ENCODE measurements around the gene MYCN.

MYCN gene

DNA sequence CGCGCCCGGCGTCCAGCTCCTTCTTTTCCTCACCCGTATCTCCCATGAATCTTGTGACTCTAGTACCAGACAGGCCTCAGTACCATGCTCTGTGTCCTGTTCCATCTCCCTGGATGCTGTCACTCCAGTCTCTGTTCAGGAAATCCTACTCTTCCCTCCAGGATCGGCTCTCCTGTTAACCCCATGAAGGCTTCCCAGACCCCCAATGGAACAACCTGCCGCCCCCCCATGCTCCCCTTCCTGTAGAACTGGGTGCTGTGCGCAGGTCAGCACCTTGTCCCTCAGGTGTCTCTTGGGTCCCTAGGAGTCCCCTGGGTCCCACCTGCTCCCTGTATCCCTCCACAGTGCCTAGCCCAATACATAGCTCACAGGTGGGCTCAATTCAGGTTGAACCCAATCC, 41.3 kb downstream of the MYCN start:
- TF ChIP-seq FOXK2 (IDR thresholded peaks at IDR 0.05) (no peak), ZNF384 (IDR thresholded peaks at IDR 0.05) (no peak), FOXA1 (IDR thresholded peaks at IDR 0.05) (no peak), LEF1 (IDR thresholded peaks at IDR 0.05; ENCODE audit: borderline replicate concordance) (no peak), FOXM1 (IDR thresholded peaks at IDR 0.05; ENCODE audit: borderline replicate concordance) (no peak), NFRKB (IDR thresholded peaks at IDR 0.05) (no peak), SUZ12 (IDR thresholded peaks at IDR 0.05) (no peak), SP1 (IDR thresholded peaks at IDR 0.05) (no peak), L3MBTL2 (conservative IDR thresholded peaks at IDR 0.05) (no peak), ELF4 (IDR thresholded peaks at IDR 0.05) (no peak), ARNT (IDR thresholded peaks at IDR 0.05) (no peak), HDGF (IDR thresholded peaks at IDR 0.05; ENCODE audit: borderline replicate concordance) (no peak), BHLHE40 (IDR thresholded peaks at IDR 0.05; ENCODE audit: borderline replicate concordance) (no peak), CTBP1 (IDR thresholded peaks at IDR 0.05; ENCODE audit: borderline replicate concordance) (no peak), TARDBP (IDR thresholded peaks at IDR 0.05) (no peak)
- TF ChIP-seq, protein P1, sequence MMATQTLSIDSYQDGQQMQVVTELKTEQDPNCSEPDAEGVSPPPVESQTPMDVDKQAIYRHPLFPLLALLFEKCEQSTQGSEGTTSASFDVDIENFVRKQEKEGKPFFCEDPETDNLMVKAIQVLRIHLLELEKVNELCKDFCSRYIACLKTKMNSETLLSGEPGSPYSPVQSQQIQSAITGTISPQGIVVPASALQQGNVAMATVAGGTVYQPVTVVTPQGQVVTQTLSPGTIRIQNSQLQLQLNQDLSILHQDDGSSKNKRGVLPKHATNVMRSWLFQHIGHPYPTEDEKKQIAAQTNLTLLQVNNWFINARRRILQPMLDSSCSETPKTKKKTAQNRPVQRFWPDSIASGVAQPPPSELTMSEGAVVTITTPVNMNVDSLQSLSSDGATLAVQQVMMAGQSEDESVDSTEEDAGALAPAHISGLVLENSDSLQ (IDR thresholded peaks at IDR 0.05), result no peak
- no peak for DNase-seq (ENCODE audit: extremely low spot score)
- ChIA-PET CTCF (interaction anchor here (0.6 kb wide), 1 partner anchor 491 kb away, joined by 3 read pairs; no protein-coding TSS in a partner anchor), POLR2A (no interaction called here)

DNA sequence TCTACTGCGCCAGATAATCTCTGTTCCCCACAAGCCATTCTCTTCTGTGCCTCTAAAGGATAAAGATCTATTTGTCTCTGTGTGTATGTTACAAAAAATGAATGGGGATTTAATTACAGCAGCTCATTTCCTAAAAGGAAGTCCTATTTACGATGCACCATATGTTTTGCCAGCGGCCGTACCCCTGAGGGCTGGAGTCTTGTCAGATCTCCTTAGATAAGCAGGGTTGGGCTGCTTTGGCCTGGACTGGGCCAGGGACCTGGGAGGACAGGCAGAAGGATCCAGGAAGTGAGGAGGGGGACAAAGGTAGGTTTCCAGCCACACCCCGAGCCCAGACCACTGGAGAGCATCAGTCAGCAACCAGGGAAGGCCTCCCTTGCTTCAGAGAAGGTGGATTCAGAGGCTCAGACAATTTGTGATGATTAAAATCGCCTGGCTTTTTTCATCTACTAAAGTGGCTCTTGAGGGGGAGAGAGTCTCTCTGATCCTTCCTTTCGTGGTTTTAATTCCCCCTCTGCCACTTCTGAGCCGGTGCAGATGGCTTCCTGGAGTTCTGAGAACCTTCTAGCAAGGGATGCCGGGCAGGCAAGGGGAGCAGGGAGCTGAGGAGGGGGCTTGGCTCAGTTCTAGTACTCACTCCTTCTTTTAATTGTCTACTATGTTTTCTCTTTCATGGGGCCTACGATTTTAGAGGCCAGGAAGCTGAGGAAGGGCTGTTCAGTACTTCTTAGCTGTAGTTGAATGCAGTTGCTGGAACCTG, 42.1 kb downstream of the MYCN start:
- CTCF ChIA-PET, result interaction anchor here (0.6 kb wide), 1 partner anchor 490 kb away, joined by 3 read pairs; no protein-coding TSS in a partner anchor
- POLR2A ChIA-PET, result no interaction called here
- no peak for DNase-seq (ENCODE audit: extremely low spot score)
- TF ChIP-seq SUZ12 (IDR thresholded peaks at IDR 0.05) (no peak), HDGF (IDR thresholded peaks at IDR 0.05; ENCODE audit: borderline replicate concordance) (no peak), L3MBTL2 (conservative IDR thresholded peaks at IDR 0.05) (no peak), ELF4 (IDR thresholded peaks at IDR 0.05) (no peak), CTBP1 (IDR thresholded peaks at IDR 0.05; ENCODE audit: borderline replicate concordance) (no peak)

DNA sequence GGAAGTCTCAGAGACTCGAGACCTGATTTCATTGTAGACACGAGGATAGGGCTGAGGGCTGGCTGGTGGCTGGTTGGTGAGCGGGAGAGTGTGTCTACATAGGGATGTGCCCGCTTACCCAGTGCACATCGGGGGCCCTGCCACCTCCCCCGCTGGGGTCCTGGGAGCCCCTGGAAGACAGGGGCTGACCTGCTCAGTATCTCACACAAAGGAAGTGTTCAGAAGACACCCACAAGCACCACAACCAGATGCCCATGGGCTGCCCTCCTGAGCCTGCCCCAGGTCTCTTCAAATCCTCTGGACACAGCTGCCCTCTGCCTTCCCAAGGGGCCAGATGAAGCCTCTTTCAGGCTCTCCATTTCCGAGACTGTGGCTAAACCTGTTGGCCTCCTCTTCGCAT, 43.1 kb downstream of the MYCN start:
- TF ChIP-seq SUZ12 (IDR thresholded peaks at IDR 0.05) (no peak), BHLHE40 (IDR thresholded peaks at IDR 0.05; ENCODE audit: borderline replicate concordance) (no peak), ELF4 (IDR thresholded peaks at IDR 0.05) (no peak), FOXK2 (IDR thresholded peaks at IDR 0.05) (no peak), FOXM1 (IDR thresholded peaks at IDR 0.05; ENCODE audit: borderline replicate concordance) (no peak), LEF1 (IDR thresholded peaks at IDR 0.05; ENCODE audit: borderline replicate concordance) (no peak), TARDBP (IDR thresholded peaks at IDR 0.05) (no peak), CTBP1 (IDR thresholded peaks at IDR 0.05; ENCODE audit: borderline replicate concordance) (no peak), ZNF384 (IDR thresholded peaks at IDR 0.05) (no peak), L3MBTL2 (conservative IDR thresholded peaks at IDR 0.05) (no peak), NFRKB (IDR thresholded peaks at IDR 0.05) (no peak), ARNT (IDR thresholded peaks at IDR 0.05) (no peak), HDGF (IDR thresholded peaks at IDR 0.05; ENCODE audit: borderline replicate concordance) (no peak)
- TF ChIP-seq, protein P1 (IDR thresholded peaks at IDR 0.05), result no peak
- no peak for DNase-seq (ENCODE audit: extremely low spot score)
- POLR2A ChIA-PET, result no interaction called here
- CTCF ChIA-PET, result no interaction called here

DNA sequence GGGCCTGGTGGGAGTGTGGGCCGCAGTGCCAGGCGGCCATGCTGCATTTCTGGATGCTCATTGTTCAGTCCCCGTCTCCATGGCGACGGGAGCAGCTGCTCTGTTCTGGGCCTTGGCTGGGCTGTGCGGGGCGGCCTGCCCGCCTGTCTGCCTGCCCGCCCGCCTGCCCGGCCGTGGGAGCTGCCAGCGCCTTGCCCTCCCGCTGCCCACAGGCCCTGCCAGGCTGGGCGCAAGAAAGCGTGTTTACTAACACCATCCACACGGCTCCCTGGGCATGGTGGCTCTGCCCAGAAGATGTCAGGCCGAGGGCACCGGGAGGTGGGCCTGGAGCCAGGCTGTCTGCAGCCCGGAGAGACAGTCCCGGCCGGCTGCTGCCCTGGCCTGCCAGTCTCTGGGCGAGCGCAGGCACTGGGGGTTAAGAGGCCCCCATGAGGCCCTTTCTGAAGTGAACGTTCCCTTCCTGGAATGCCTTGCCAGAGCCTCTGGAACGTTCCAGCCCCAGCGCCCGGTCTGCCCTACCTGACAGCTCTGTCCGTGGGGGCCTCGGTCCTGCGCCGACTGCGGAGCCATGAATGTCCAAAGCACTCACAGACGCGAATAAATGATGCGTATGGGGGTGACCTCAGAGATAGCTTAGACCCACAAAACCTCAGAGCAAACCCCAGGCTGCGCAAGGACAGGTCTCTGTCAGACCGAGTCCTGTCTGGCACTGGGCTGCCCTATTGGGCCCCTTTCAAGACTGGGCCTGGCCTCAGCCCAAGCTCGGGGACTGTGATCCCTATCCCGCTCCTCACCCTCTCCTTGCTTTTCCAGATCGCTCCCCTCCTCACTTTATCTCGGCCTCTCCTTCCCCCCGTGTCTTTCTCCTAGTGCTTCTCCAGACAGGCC, 44.3 kb downstream of the MYCN start:
- CTCF ChIA-PET, result interaction anchor here (0.6 kb wide), 1 partner anchor 12 kb away, joined by 3 read pairs; no protein-coding TSS in a partner anchor
- no peak for DNase-seq (ENCODE audit: extremely low spot score)

DNA sequence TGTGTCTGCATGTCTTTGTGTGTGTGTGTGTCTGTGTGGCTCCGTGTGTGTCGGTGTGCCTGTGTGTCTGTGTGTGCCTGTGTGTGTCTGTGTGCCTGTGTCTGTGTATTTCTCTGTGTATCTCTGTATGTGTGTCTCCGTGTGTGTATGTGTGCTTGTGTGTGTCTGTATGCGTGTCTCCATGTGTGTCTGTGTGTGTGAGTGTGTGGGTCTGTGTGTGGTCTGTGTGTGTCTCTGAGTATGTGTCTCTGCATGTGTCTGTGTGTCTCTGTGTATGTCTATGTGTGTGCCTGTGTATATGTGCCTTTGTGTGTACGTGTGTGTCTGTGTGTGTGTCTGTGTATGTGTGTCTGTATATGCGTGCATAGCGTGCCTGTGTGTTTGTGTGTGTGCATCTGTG, 45.2 kb downstream of the MYCN start:
- no peak for DNase-seq (ENCODE audit: extremely low spot score)
- no peak for TF ChIP-seq NFRKB (IDR thresholded peaks at IDR 0.05)
- no peak for TF ChIP-seq SP1 (IDR thresholded peaks at IDR 0.05)
- TF ChIP-seq, protein P1 (IDR thresholded peaks at IDR 0.05), result no peak
- TF ChIP-seq LEF1 (IDR thresholded peaks at IDR 0.05; ENCODE audit: borderline replicate concordance), result no peak
- no peak for TF ChIP-seq FOXA1 (IDR thresholded peaks at IDR 0.05)
- TF ChIP-seq SUZ12 (IDR thresholded peaks at IDR 0.05), result no peak
- TF ChIP-seq CTBP1 (IDR thresholded peaks at IDR 0.05; ENCODE audit: borderline replicate concordance), result no peak
- no peak for TF ChIP-seq FOXM1 (IDR thresholded peaks at IDR 0.05; ENCODE audit: borderline replicate concordance)
- TF ChIP-seq TARDBP (IDR thresholded peaks at IDR 0.05), result no peak
- no peak for TF ChIP-seq BHLHE40 (IDR thresholded peaks at IDR 0.05; ENCODE audit: borderline replicate concordance)
- no peak for TF ChIP-seq L3MBTL2 (conservative IDR thresholded peaks at IDR 0.05)
- no peak for TF ChIP-seq ELF4 (IDR thresholded peaks at IDR 0.05)
- TF ChIP-seq HDGF (IDR thresholded peaks at IDR 0.05; ENCODE audit: borderline replicate concordance), result no peak
- no peak for TF ChIP-seq ARNT (IDR thresholded peaks at IDR 0.05)
- TF ChIP-seq ZNF384 (IDR thresholded peaks at IDR 0.05), result no peak
- TF ChIP-seq FOXK2 (IDR thresholded peaks at IDR 0.05), result no peak
- CTCF ChIA-PET, result no interaction called here
- POLR2A ChIA-PET, result no interaction called here

More for the DNA sequence above, 44.3 kb downstream of the MYCN start:
- TF ChIP-seq, protein P1 (IDR thresholded peaks at IDR 0.05), result no peak
- TF ChIP-seq ZNF384 (IDR thresholded peaks at IDR 0.05), result no peak
- no peak for TF ChIP-seq FOXM1 (IDR thresholded peaks at IDR 0.05; ENCODE audit: borderline replicate concordance)
- TF ChIP-seq L3MBTL2 (conservative IDR thresholded peaks at IDR 0.05), result no peak
- no peak for TF ChIP-seq TARDBP (IDR thresholded peaks at IDR 0.05)
- no peak for TF ChIP-seq ARNT (IDR thresholded peaks at IDR 0.05)
- no peak for TF ChIP-seq LEF1 (IDR thresholded peaks at IDR 0.05; ENCODE audit: borderline replicate concordance)
- TF ChIP-seq SP1 (IDR thresholded peaks at IDR 0.05), result no peak
- no peak for TF ChIP-seq HDGF (IDR thresholded peaks at IDR 0.05; ENCODE audit: borderline replicate concordance)
- no peak for TF ChIP-seq CTBP1 (IDR thresholded peaks at IDR 0.05; ENCODE audit: borderline replicate concordance)
- no peak for TF ChIP-seq ELF4 (IDR thresholded peaks at IDR 0.05)
- no peak for TF ChIP-seq BHLHE40 (IDR thresholded peaks at IDR 0.05; ENCODE audit: borderline replicate concordance)
- TF ChIP-seq NFRKB (IDR thresholded peaks at IDR 0.05), result no peak
- TF ChIP-seq FOXK2 (IDR thresholded peaks at IDR 0.05), result no peak
- no peak for TF ChIP-seq FOXA1 (IDR thresholded peaks at IDR 0.05)
- TF ChIP-seq SUZ12 (IDR thresholded peaks at IDR 0.05), result no peak
- POLR2A ChIA-PET, result no interaction called here
